Thymus (tissue), 11 donors: ENCODE data around the gene NFKB2. TPM values are rescaled to one million over a fixed set of nuclear protein-coding genes. Genes with fewer than 3 reads are reported as not detected.

Experiments
- DNase-seq, 9 donors: peaks; one replicate each; pipeline ENCODE4 v3.0.0-alpha.2; 2013; ENCODE audit warnings: low spot score in 9 of 9, low read depth in 6 of 9, missing footprints in 1 of 9
- H3K27ac ChIP-seq, 2 donors: one replicate each; pipeline ENCODE4 v1.5.1; 2013; ENCODE audit warnings: control low read depth in 1 of 2, low read depth in 1 of 2, low read length in 1 of 2, mild to moderate bottlenecking in 1 of 2, moderate library complexity in 1 of 2
- H3K27me3 ChIP-seq, 2 donors: one replicate each; pipeline ENCODE4 v1.5.1; 2013; ENCODE audit warnings: low read length in 1 of 2; ENCODE audit not compliant: control insufficient read depth in 2 of 2, insufficient read depth in 1 of 2
- H3K36me3 ChIP-seq, 2 donors: one replicate each; pipeline ENCODE4 v1.5.1; 2013; ENCODE audit warnings: low read length in 1 of 2, mild to moderate bottlenecking in 1 of 2, moderate library complexity in 1 of 2; ENCODE audit not compliant: control insufficient read depth in 2 of 2, insufficient read depth in 2 of 2
- H3K4me1 ChIP-seq, 2 donors: one replicate each; pipeline ENCODE4 v1.5.1; 2013; ENCODE audit warnings: low read length in 2 of 2; ENCODE audit not compliant: control insufficient read depth in 2 of 2, insufficient read depth in 2 of 2
- H3K4me3 ChIP-seq, 2 donors: one replicate each; pipeline ENCODE4 v1.5.1; 2013; ENCODE audit warnings: low read length in 2 of 2, control low read depth in 1 of 2, mild to moderate bottlenecking in 1 of 2
- H3K9me3 ChIP-seq, 2 donors: one replicate each; pipeline ENCODE4 v1.5.1; 2013; ENCODE audit warnings: low read length in 1 of 2, mild to moderate bottlenecking in 1 of 2; ENCODE audit not compliant: control insufficient read depth in 2 of 2, insufficient read depth in 1 of 2
- WGBS: extraction: QIAGEN DNeasy Blood & Tissue Kit; methylation state at CpG from one replicate; pipeline ENCODE4 v1.1.7; 2013; 5-methylcytosine and 5-hydroxymethylcytosine counted together
- polyA plus RNA-seq: library from polyadenylated mRNA; stranded (reverse); fragments of 200-250 nt; gene quantifications from one replicate; pipeline ENCODE4 v1.2.3, GENCODE V29; 2013
- total RNA-seq: library from RNA; stranded (reverse); fragments of 120-200 nt; gene quantifications from one replicate; pipeline ENCODE4 v1.2.4, GENCODE V29; 2013
- donor health status: healthy.

NFKB2 gene
- total and polyA plus RNA-seq, 2 donors = 35.6 to 37.8 TPM

DNA sequence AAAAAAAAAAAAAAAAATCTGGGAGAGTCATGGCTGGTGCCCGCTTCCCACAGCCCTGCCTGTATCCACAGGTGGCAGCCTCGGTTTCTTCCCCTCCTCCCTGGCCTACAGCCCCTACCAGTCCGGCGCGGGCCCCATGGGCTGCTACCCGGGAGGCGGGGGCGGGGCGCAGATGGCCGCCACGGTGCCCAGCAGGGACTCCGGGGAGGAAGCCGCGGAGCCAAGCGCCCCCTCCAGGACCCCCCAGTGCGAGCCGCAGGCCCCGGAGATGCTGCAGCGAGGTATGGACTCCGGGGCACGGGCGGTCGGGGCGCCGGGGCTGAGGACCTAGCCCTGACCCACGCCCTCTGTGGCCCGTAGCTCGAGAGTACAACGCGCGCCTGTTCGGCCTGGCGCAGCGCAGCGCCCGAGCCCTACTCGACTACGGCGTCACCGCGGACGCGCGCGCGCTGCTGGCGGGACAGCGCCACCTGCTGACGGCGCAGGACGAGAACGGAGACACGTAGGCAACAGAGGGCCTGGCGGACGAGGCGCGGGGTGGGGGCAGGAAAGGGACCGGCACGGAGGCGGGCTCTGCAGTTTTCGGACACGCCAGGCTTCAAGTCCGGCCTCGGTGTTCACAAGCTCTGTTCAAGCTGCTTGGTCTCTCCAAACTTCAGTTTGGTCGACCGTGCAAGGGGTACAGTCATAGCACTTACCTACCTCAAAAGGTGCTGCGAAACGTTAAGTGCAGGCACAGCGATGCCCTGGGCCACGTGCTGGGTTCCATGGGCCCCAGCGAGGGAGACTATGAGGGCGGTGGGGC, 3.9 kb downstream of the NFKB2 start:
- Histone ChIP-seq H3K27me3 (peaks cover 0 to 22% of the 10 kb centered on the region in 2 donors), H3K36me3 (peaks cover 9 to 31% of the 10 kb centered on the region in 2 donors), H3K27ac (peak overlapping the region in 1 of 2 donors; percentile 69), H3K9me3 (no peaks in the 10 kb centered on the region), H3K4me3 (peak overlapping the region; percentile 47 to 51), H3K4me1 (peaks cover 3 to 39% of the 10 kb centered on the region in 2 donors)
- 5% methylated on average over 72 of the region's 72 CpGs for WGBS
- peak in 8 of 9 donors; percentile 71 to 92 (median 83) for DNase-seq

DNA sequence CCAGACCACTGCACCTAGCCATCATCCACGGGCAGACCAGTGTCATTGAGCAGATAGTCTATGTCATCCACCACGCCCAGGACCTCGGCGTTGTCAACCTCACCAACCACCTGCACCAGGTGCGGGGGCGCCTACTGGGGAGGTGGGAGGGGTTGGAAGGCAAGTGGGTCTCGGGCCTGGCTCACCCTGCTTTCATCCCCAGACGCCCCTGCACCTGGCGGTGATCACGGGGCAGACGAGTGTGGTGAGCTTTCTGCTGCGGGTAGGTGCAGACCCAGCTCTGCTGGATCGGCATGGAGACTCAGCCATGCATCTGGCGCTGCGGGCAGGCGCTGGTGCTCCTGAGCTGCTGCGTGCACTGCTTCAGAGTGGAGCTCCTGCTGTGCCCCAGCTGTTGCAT, 4.6 kb downstream of the NFKB2 start:
- H3K27ac ChIP-seq = no peak overlapping the region
- 90% methylated on average over 17 of the region's 17 CpGs for WGBS

DNA sequence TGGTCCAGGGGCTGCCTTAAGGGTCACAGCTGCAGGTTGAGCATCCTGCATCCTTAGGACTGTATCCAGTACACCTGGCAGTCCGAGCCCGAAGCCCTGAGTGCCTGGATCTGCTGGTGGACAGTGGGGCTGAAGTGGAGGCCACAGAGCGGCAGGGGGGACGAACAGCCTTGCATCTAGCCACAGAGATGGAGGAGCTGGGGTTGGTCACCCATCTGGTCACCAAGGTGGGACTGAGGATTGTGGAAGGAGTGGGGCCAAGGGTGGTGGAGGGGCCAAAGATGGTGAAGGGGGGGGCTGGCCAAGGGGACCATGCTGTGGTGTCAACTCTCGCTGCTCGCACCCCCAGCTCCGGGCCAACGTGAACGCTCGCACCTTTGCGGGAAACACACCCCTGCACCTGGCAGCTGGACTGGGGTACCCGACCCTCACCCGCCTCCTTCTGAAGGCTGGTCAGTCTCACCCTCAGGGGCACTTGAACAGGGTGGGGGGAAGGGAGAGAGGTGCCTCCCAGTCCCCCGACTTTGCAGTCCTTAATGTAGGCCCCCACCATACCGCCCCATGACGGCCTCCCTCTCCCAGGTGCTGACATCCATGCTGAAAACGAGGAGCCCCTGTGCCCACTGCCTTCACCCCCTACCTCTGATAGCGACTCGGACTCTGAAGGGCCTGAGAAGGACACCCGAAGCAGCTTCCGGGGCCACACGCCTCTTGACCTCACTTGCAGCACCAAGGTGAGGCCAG, 5.3 kb downstream of the NFKB2 start:
- H3K36me3 ChIP-seq = peaks cover 9 to 31% of the 10 kb centered on the region in 2 donors
- peaks cover 0 to 28% of the 10 kb centered on the region in 2 donors for H3K4me1 ChIP-seq
- no peak overlapping the region for H3K27ac ChIP-seq
- 97% methylated on average over 22 of the region's 22 CpGs for WGBS
- no peak for DNase-seq
- peaks cover 0 to 17% of the 10 kb centered on the region in 2 donors for H3K27me3 ChIP-seq
- no peaks in the 10 kb centered on the region for H3K9me3 ChIP-seq
- H3K4me3 ChIP-seq = no peak overlapping the region

More for the DNA sequence above, 4.6 kb downstream of the NFKB2 start:
- Histone ChIP-seq H3K36me3 (peaks cover 9 to 31% of the 10 kb centered on the region in 2 donors), H3K27me3 (peaks cover 0 to 16% of the 10 kb centered on the region in 2 donors), H3K4me1 (peaks cover 0 to 33% of the 10 kb centered on the region in 2 donors), H3K4me3 (no peak overlapping the region), H3K9me3 (no peaks in the 10 kb centered on the region)
- DNase-seq = no peak

DNA sequence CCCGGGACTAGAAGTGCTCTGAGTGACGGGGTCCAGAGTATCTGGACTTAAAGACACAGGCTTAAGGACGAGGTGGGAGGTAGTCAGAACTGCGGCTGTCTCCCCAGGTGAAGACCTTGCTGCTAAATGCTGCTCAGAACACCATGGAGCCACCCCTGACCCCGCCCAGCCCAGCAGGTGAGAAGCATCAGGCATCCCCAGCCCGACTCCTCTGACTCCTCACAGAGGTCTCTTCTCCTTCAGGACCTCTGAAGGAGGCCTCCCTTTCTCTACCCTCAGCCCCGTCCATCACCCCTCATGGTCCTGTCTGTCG, 5.8 kb downstream of the NFKB2 start:
- H3K36me3 ChIP-seq = peaks cover 9 to 31% of the 10 kb centered on the region in 2 donors
- H3K27me3 ChIP-seq = peaks cover 0 to 18% of the 10 kb centered on the region in 2 donors
- no peak overlapping the region for H3K27ac ChIP-seq
- WGBS = 98% methylated on average over 8 of the region's 8 CpGs
- DNase-seq = no peak
- H3K4me3 ChIP-seq = no peak overlapping the region
- no peaks in the 10 kb centered on the region for H3K9me3 ChIP-seq
- H3K4me1 ChIP-seq = peaks cover 0 to 24% of the 10 kb centered on the region in 2 donors

DNA sequence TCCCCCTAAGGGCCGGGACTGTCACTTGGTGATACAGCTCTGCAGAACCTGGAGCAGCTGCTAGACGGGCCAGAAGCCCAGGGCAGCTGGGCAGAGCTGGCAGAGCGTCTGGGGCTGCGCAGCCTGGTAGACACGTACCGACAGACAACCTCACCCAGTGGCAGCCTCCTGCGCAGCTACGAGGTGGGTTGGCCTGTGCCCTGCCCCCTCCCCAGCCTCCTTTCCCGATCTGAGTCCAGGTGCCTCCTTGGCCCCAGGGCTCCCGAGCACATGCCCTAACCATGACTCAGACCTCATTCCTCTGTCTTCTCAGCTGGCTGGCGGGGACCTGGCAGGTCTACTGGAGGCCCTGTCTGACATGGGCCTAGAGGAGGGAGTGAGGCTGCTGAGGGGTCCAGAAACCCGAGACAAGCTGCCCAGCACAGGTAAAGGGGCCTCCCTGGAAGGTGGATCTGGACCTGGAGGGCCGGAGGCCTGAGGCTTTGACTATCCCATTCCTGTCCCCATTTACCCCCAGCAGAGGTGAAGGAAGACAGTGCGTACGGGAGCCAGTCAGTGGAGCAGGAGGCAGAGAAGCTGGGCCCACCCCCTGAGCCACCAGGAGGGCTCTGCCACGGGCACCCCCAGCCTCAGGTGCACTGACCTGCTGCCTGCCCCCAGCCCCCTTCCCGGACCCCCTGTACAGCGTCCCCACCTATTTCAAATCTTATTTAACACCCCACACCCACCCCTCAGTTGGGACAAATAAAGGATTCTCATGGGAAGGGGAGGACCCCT, 6.4 kb downstream of the NFKB2 start:
- no peak overlapping the region for H3K4me3 ChIP-seq
- peaks cover 0 to 21% of the 10 kb centered on the region in 2 donors for H3K27me3 ChIP-seq
- no peaks in the 10 kb centered on the region for H3K9me3 ChIP-seq
- H3K27ac ChIP-seq = no peak overlapping the region
- no peak for DNase-seq
- peaks cover 9 to 28% of the 10 kb centered on the region in 2 donors for H3K36me3 ChIP-seq
- WGBS = 95% methylated on average over 18 of the region's 18 CpGs
- peaks cover 0 to 18% of the 10 kb centered on the region in 2 donors for H3K4me1 ChIP-seq

DNA sequence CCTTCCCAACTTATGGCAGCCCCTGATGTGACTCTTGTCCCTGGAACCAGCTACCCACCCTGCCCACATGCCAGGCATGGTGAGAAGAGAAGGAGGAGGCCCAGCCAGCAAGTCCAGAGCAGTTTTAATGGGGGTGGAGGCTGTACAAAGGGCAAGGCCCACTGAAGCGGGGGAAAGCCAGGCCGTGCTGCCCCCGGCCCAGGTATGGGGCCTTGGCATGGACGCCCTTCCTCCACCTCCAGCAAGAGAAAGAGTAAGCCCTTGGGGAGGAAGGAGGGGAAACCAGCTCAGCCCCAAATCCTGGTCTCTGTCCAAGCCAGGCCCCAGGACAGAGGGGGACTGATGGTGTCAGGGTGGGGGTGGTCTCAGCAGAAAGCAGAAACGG, 7.0 kb downstream of the NFKB2 start:
- Histone ChIP-seq H3K4me1 (peaks cover 0 to 17% of the 10 kb centered on the region in 2 donors), H3K9me3 (no peaks in the 10 kb centered on the region), H3K27ac (no peak overlapping the region), H3K27me3 (peaks cover 3 to 27% of the 10 kb centered on the region in 2 donors), H3K36me3 (peaks cover 9 to 25% of the 10 kb centered on the region in 2 donors), H3K4me3 (no peak overlapping the region)
- DNase-seq = no peak
- WGBS = over 99% methylated on average over 5 of the region's 5 CpGs

DNA sequence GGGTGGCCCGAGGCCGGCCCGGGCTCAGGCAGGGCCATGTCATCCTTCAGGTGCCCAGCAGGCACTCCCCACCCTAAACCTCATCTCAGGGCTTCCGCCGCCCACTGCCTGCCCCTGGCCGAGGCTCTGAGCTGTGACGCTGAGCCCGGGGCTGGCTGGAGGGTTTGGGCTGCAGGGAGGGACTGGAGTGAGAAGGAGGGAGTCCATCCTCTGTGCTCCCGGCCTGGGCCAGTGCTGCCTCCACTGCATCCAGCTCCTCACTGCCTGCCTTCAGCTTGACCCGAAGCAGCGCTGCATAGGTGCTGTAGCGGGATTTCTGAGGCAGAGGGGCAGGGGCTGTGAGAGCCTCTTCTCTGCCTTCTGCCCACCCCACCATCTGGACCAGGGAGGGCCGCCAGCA, 7.6 kb downstream of the NFKB2 start:
- Histone ChIP-seq H3K4me3 (no peak overlapping the region), H3K36me3 (peaks cover 9 to 18% of the 10 kb centered on the region in 2 donors), H3K27ac (no peak overlapping the region), H3K27me3 (peaks cover 9 to 33% of the 10 kb centered on the region in 2 donors), H3K4me1 (peaks cover 0 to 13% of the 10 kb centered on the region in 2 donors), H3K9me3 (no peaks in the 10 kb centered on the region)
- WGBS = 96% methylated on average over 13 of the region's 13 CpGs
- DNase-seq = no peak

DNA sequence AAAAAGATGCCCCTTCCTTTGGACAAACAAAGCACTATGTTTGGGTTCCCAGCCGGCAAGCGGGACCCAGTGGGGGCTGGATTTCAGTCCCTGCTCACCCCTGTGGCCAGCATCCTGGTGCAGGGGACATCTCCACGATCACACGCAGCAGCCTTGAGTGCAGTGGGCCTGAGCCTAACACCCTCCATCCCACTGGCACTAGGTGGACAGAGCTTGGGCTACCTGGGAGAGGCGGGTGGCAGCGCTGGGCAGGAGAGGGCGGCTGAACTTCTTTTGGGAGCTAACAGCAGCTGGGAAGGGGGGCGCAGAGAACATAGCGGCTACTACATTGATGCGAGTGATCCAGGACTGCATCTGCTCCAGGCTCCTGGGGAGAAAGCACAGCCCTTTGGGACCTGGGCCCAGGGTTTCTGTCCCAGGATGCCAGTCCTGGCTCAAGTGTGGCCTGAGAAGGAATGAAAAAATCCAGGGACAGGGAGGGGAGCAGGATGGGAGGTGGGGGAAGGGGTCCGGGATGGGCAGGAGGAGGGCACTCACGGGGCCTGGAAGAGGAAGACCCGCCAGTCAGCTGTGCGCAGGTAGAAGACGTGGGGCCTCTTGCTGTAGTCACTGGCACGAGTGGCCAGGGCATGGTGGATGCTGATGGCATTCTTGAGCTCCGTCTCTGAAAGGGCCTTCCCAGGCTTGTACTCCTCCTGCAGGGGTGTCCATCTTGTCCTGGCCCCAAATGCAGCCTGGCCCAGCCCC, 9.0 kb downstream of the NFKB2 start:
- H3K4me3 ChIP-seq = no peak overlapping the region
- no peak for DNase-seq
- peaks cover 9 to 16% of the 10 kb centered on the region in 2 donors for H3K36me3 ChIP-seq
- H3K27ac ChIP-seq = no peak overlapping the region
- H3K27me3 ChIP-seq = peaks cover 24 to 41% of the 10 kb centered on the region in 2 donors
- peaks cover 3 to 18% of the 10 kb centered on the region in 2 donors for H3K4me1 ChIP-seq
- H3K9me3 ChIP-seq = no peaks in the 10 kb centered on the region
- 93% methylated on average over 17 of the region's 17 CpGs for WGBS
